GM13977 (cell line): ENCODE measurements around the gene ETFA.
"Not testable (repeated sequence)": the region's sequence is repeated elsewhere in the genome, so short reads cannot be mapped to it uniquely, and the experiment has no call there.

Source experiments
- DNase-seq: peaks from one replicate; pipeline ENCODE4 v3.0.0; 2012; ENCODE audit warnings: low spot score
- in situ Hi-C: fragments of 300-500 bp; cut with MboI; formaldehyde crosslinking; loops from one replicate; pipeline ENCODE4 v1.12.0; 2022; ENCODE audit warnings: low sequenced_read_pairs, low pct_unique_long_range_greater_than_20kb, mixed read lengths, inconsistent platforms; ENCODE audit not compliant: unreplicated experiment
- TF ChIP-seq, protein P1 (sequence below): IDR thresholded peaks from 2 replicates; pipeline ENCODE4 v1.5.1; 2012; ENCODE audit warnings: mild to moderate bottlenecking, control low read depth; ENCODE audit not compliant: insufficient read depth; ENCODE audit errors: extremely low read depth, missing control alignments

ETFA gene

GRCh38 chr15:76310475-76311099 is 682 bp downstream of the ETFA start:
- in situ Hi-C loops = no loop called here
- TF ChIP-seq, protein P1, sequence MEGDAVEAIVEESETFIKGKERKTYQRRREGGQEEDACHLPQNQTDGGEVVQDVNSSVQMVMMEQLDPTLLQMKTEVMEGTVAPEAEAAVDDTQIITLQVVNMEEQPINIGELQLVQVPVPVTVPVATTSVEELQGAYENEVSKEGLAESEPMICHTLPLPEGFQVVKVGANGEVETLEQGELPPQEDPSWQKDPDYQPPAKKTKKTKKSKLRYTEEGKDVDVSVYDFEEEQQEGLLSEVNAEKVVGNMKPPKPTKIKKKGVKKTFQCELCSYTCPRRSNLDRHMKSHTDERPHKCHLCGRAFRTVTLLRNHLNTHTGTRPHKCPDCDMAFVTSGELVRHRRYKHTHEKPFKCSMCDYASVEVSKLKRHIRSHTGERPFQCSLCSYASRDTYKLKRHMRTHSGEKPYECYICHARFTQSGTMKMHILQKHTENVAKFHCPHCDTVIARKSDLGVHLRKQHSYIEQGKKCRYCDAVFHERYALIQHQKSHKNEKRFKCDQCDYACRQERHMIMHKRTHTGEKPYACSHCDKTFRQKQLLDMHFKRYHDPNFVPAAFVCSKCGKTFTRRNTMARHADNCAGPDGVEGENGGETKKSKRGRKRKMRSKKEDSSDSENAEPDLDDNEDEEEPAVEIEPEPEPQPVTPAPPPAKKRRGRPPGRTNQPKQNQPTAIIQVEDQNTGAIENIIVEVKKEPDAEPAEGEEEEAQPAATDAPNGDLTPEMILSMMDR = no peak
- DNase-seq = peak; percentile 21

DNA sequence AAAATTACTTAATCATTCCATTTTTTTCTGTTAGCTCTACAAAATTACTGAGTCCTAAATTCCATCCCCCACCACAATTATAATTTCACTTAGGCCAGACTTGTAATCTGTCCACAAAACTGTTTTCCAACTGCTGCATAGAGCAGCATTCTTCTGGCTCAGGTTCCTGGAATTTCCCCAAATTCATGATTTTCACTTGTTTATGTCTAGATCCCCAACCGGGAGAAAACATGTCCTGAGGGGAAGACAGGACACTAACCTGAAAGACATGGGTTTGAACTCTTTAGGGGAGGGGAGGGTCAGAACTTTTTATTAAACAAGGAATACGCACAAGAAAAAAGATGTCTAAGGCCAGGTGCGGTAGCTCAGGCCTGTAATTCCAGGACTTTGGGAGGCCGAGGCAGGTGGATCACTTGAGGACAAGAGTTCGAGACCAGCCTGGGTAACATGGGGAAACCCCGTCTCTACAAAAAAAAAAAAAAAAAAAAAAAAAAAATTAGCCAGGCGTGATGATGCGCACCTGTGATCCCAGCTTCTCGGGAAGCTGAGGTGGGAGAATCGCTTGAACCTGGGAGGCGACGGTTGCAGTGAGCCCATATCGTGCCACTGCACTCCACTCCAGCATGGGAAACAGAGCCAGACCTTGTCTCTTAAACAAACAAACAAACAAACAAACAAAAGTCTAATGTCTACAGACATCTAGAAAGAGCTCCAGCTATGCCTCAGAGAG is 1.5 kb downstream of the ETFA start:
- no peak for DNase-seq
- TF ChIP-seq, protein P1 = no peak

GRCh38 chr15:76303909-76304308 is 7.4 kb downstream of the ETFA start:
- TF ChIP-seq, protein P1 = no peak
- DNase-seq = no peak
- in situ Hi-C loops = no loop called here

More for the DNA sequence above, 1.5 kb downstream of the ETFA start:
- in situ Hi-C loops = no loop called here

- no peak for DNase-seq
- in situ Hi-C loops = no loop called here
- TF ChIP-seq, protein P1 = no peak
Measured at GRCh38 chr15:76299786-76300185, 11.5 kb downstream of the ETFA start.

DNA sequence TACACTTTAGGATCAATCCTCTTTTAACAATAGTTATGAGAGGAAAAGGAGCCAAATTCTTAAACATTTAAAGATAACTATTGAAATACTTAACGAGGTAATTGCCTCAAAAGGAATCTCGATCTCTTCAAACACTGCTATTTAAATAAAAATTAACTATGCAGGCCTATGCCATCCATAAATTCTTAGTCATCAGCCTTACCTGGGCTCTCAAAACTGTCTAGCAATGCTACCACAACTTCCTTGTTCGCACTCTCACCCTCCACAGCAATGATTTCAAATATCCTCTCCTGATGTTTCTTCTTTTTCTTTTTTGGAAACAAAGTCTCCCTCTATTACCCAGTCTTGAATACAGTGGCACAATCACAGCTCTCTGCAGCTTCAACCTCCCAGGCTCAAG is 12.3 kb downstream of the ETFA start:
- DNase-seq = no peak
- in situ Hi-C loops = no loop called here
- TF ChIP-seq, protein P1 = no peak

- in situ Hi-C loops, DNase-seq: not testable (repeated sequence)
Measured at GRCh38 chr15:76297951-76298350, 13.3 kb downstream of the ETFA start.

DNA sequence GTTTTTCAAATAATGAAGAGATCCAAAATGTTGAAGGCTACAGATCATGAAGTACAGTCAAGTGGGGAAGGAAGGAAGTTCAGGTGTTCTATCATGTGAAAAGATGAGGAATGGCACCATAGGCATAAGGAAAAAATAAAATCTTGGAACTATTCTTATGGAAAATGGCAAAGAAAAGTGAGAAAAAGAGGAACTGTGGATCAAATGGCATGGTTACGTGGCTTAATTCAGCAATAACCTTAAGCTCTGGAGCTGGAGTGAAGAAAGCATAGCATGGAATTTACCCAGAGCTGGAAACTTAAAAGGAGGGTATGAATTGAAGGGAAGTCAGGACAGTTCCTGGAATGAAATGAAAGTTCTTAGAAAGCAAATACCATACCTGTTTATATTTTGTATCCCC is 14.4 kb downstream of the ETFA start:
- in situ Hi-C loops = no loop called here
- DNase-seq = no peak
- TF ChIP-seq, protein P1 = no peak

DNA sequence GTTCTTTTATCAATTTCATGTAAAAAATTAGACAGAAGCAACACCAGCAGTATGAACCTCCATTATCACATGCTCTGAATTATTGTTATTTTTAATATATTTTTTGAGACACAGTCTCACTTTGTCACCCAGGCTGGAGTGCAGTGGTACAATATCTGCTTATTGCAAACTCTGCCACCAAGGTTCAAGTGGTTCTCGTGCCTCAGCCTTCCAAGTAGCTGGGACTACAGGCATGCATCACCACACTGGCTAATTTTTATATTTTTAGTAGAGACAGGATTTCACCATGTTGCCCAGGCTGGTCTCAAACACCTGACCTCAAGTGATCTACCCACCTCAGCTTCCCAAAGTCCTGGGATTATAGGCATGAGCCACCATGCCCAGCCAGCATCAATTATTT is 16.8 kb downstream of the ETFA start:
- in situ Hi-C loops = not testable (repeated sequence)

More for the DNA sequence above, 16.8 kb downstream of the ETFA start:
- not testable (repeated sequence) for DNase-seq
